Gastrocnemius medialis (tissue), 4 donors: Measurements from ENCODE around the gene CATSPERB. TPM values are rescaled to one million over a fixed set of nuclear protein-coding genes. Genes with fewer than 3 reads are reported as not detected.
"Not testable (repeated sequence)": the region's sequence is repeated elsewhere in the genome, so short reads cannot be mapped to it uniquely, and the experiment has no call there.

Experiments used
- ATAC-seq, 2 donors: fragments of 150-250 bp; one replicate each; pipeline ENCODE4 v1.9.1; 2016
- DNase-seq, 2 donors: peaks; one replicate each; pipeline ENCODE4 v3.0.0-alpha.2; 2019
- H3K27ac ChIP-seq, 4 donors: fragments of 200-600 bp; sonication (generic); 1 replicate in 1 of 4; 2 replicates in 3 of 4; pipeline ENCODE4 v1.5.1; 2016 to 2018; ENCODE audit warnings: mild to moderate bottlenecking in 2 of 4, moderate library complexity in 1 of 4
- H3K27me3 ChIP-seq, 3 donors: fragments of 200-600 bp; sonication (generic) in 2 of 3; 1 replicate in 1 of 3; 2 replicates in 2 of 3; pipeline versions ENCODE4 v1.5.1 to v1.6.0; 2016 to 2019; ENCODE audit warnings: mild to moderate bottlenecking in 1 of 3, moderate library complexity in 1 of 3
- H3K36me3 ChIP-seq, 2 donors: fragments of 200-600 bp; sonication (generic) in 1 of 2; one replicate each; pipeline ENCODE4 v1.5.1; 2017 to 2018
- H3K4me1 ChIP-seq, 2 donors: fragments of 200-600 bp; sonication (generic) in 1 of 2; one replicate each; pipeline ENCODE4 v1.5.1; 2016 to 2017; ENCODE audit warnings: mild to moderate bottlenecking in 2 of 2
- H3K4me3 ChIP-seq, 4 donors: fragments of 200-600 bp; sonication (generic) in 3 of 4; 1 replicate in 1 of 4; 2 replicates in 3 of 4; pipeline ENCODE4 v1.5.1; 2016 to 2019; ENCODE audit warnings: mild to moderate bottlenecking in 2 of 4
- H3K9me3 ChIP-seq, 3 donors: fragments of 200-600 bp; sonication (generic) in 2 of 3; 1 replicate in 1 of 3; 2 replicates in 2 of 3; pipeline ENCODE4 v1.5.1; 2016 to 2019
- CTCF ChIP-seq, 5 experiments: fragments of 450-650 bp in 3 of 5; fragments of 200-600 bp in 2 of 5; sonication (generic) in 2 of 5; IDR thresholded peaks in 4 of 5; conservative IDR thresholded peaks in 1 of 5; 1 replicate in 4 of 5; 2 replicates in 1 of 5; pipeline ENCODE4 v1.5.1; 2016 to 2019; ENCODE audit warnings: antibody characterized with exemption in 5 of 5, mild to moderate bottlenecking in 3 of 5, moderate library complexity in 3 of 5
- POLR2A ChIP-seq, 2 donors: fragments of 450-650 bp; IDR thresholded peaks; one replicate each; pipeline ENCODE4 v1.6.1; 2017; ENCODE audit warnings: antibody characterized with exemption in 2 of 2, mild to moderate bottlenecking in 2 of 2, moderate library complexity in 2 of 2
- in situ Hi-C, 4 donors: fragments of 200-750 bp; cut with MboI; loops; one replicate each; pipeline versions ENCODE4 v1.15.0 to v1.8.0; 2017; ENCODE audit warnings: low sequenced_read_pairs in 4 of 4
- intact Hi-C: fragments of 100-400 bp; cut with DNase I; formaldehyde crosslinking; loops from one replicate; pipeline ENCODE4 v1.15.1; 2023; ENCODE audit warnings: low total_unique reads
- total RNA-seq, 4 donors: library from RNA; depleted of rRNA; stranded (reverse); fragments of >200 nt; gene quantifications; one replicate each; pipeline versions ENCODE4 v1.1.0 to v1.2.3, GENCODE V29; 2016

The CATSPERB gene
- total RNA-seq, 4 donors from 2014 or later, result 0.20 to 0.24 TPM; not detected in 2

GRCh38 chr14:91570021-91570420 is 161.9 kb downstream of the CATSPERB start:
- H3K4me3 ChIP-seq, result no peak overlapping the region
- no peak for TF ChIP-seq CTCF (IDR thresholded peaks at IDR 0.05 in 4 of 5, conservative IDR thresholded peaks at IDR 0.05 in 1 of 5)
- no peak for TF ChIP-seq POLR2A (IDR thresholded peaks at IDR 0.05)
- no peaks in the 10 kb centered on the region for H3K9me3 ChIP-seq
- no peaks in the 10 kb centered on the region for H3K4me1 ChIP-seq
- no peak for ATAC-seq
- DNase-seq, result no peak
- intact Hi-C loops, result no loop called here
- H3K36me3 ChIP-seq, result no peaks in the 10 kb centered on the region
- no peak overlapping the region for H3K27ac ChIP-seq
- in situ Hi-C loops, result no loop called here
- peaks cover 8 to 21% (median 8%) of the 10 kb centered on the region in 3 donors for H3K27me3 ChIP-seq

- Histone ChIP-seq H3K27ac (no peak overlapping the region), H3K9me3 (no peaks in the 10 kb centered on the region), H3K4me3 (no peak overlapping the region), H3K27me3 (peaks cover 8 to 17% (median 8%) of the 10 kb centered on the region in 3 donors), H3K4me1 (no peaks in the 10 kb centered on the region), H3K36me3 (no peaks in the 10 kb centered on the region)
- DNase-seq (no peak), ATAC-seq (no peak)
- in situ Hi-C loops (no loop called here), intact Hi-C loops (no loop called here)
- no peak for TF ChIP-seq POLR2A (IDR thresholded peaks at IDR 0.05)
- no peak for TF ChIP-seq CTCF (IDR thresholded peaks at IDR 0.05 in 4 of 5, conservative IDR thresholded peaks at IDR 0.05 in 1 of 5)
Measured at GRCh38 chr14:91569301-91569700, 162.6 kb downstream of the CATSPERB start.

- no peak for ATAC-seq
- in situ Hi-C loops, result no loop called here
- H3K27ac ChIP-seq, result no peak overlapping the region
Measured at GRCh38 chr14:91568626-91569025, 163.3 kb downstream of the CATSPERB start.

GRCh38 chr14:91567827-91568226 is 164.1 kb downstream of the CATSPERB start:
- H3K27ac ChIP-seq, DNase-seq, H3K36me3 ChIP-seq, H3K4me3 ChIP-seq, H3K27me3 ChIP-seq, in situ Hi-C loops, intact Hi-C loops, H3K9me3 ChIP-seq, ATAC-seq, H3K4me1 ChIP-seq: not testable (repeated sequence)

More at GRCh38 chr14:91568626-91569025, 163.3 kb downstream of the CATSPERB start:
- no peak overlapping the region for H3K4me3 ChIP-seq
- no peaks in the 10 kb centered on the region for H3K4me1 ChIP-seq
- no peaks in the 10 kb centered on the region for H3K36me3 ChIP-seq
- DNase-seq, result no peak
- no peaks in the 10 kb centered on the region for H3K9me3 ChIP-seq
- peaks cover 5 to 11% (median 8%) of the 10 kb centered on the region in 3 donors for H3K27me3 ChIP-seq
- intact Hi-C loops, result no loop called here
- TF ChIP-seq POLR2A (IDR thresholded peaks at IDR 0.05) (no peak), CTCF (IDR thresholded peaks at IDR 0.05 in 4 of 5, conservative IDR thresholded peaks at IDR 0.05 in 1 of 5) (no peak)

- intact Hi-C loops, result no loop called here
- ATAC-seq, result no peak
- H3K4me3 ChIP-seq, result no peak overlapping the region
- TF ChIP-seq POLR2A (IDR thresholded peaks at IDR 0.05) (no peak), CTCF (IDR thresholded peaks at IDR 0.05 in 4 of 5, conservative IDR thresholded peaks at IDR 0.05 in 1 of 5) (no peak)
- H3K4me1 ChIP-seq, result no peaks in the 10 kb centered on the region
- no peaks in the 10 kb centered on the region for H3K27me3 ChIP-seq
- no peak overlapping the region for H3K27ac ChIP-seq
- DNase-seq, result no peak
- no peaks in the 10 kb centered on the region for H3K36me3 ChIP-seq
- no peaks in the 10 kb centered on the region for H3K9me3 ChIP-seq
- in situ Hi-C loops, result no loop called here
Measured at GRCh38 chr14:91555531-91555930, 176.4 kb downstream of the CATSPERB start.
